Keratinocyte (primary cell): ENCODE results near the gene NEBL. TPM values are rescaled to one million over a fixed set of nuclear protein-coding genes. Genes with fewer than 3 reads are reported as not detected.

Experiments
- DNase-seq: peaks from one replicate; pipeline ENCODE4 v3.0.0-alpha.2; 2011; ENCODE audit warnings: low read depth, missing footprints, low spot score
- FAIRE-seq: peaks from 2 replicates; lab custom pipeline; 2011; peaks lifted over from hg19 to GRCh38; lab: Jason Lieb, UNC
- H2AFZ ChIP-seq: 2 replicates; pipeline ENCODE4 v1.6.0; 2012; ENCODE audit warnings: low read length, control low read depth, inconsistent platforms; ENCODE audit not compliant: control insufficient read depth
- H3K27ac ChIP-seq: 2 replicates; pipeline ENCODE4 v1.5.1; 2011; ENCODE audit warnings: low read length; ENCODE audit not compliant: control insufficient read depth, insufficient read depth
- H3K27me3 ChIP-seq: 3 replicates; pipeline ENCODE4 v1.6.0; 2011; ENCODE audit warnings: low read length; ENCODE audit not compliant: control insufficient read depth, insufficient read depth; ENCODE audit errors: extremely low read depth
- H3K36me3 ChIP-seq, 2 experiments: 2 replicates in 1 of 2; 3 replicates in 1 of 2; pipeline ENCODE4 v1.5.1; 2011; ENCODE audit warnings: low read length in 2 of 2, mild to moderate bottlenecking in 1 of 2; ENCODE audit not compliant: control insufficient read depth in 2 of 2, insufficient read depth in 2 of 2; ENCODE audit errors: extremely low read depth in 1 of 2
- H3K4me1 ChIP-seq: 3 replicates; pipeline ENCODE4 v1.5.1; 2011; ENCODE audit warnings: low read length; ENCODE audit not compliant: control insufficient read depth, insufficient read depth; ENCODE audit errors: extremely low read depth
- H3K4me2 ChIP-seq: 3 replicates; pipeline ENCODE4 v1.6.0; 2011; ENCODE audit warnings: low read depth, low read length; ENCODE audit not compliant: control insufficient read depth, insufficient read depth; ENCODE audit errors: extremely low read depth
- H3K4me3 ChIP-seq, 3 experiments: fragments of 200-600 bp in 1 of 3; sonication (generic) in 1 of 3; 2 replicates in 2 of 3; 3 replicates in 1 of 3; pipeline ENCODE4 v1.5.1; 2011 to 2016; ENCODE audit warnings: low read length in 3 of 3, mild to moderate bottlenecking in 3 of 3, control low read depth in 2 of 3, inconsistent platforms in 1 of 3, low read depth in 1 of 3, mixed read lengths in 1 of 3, mixed run types in 1 of 3, moderate library complexity in 1 of 3; ENCODE audit not compliant: control insufficient read depth in 2 of 3, insufficient read depth in 2 of 3; ENCODE audit errors: extremely low read depth in 1 of 3
- H3K79me2 ChIP-seq: 2 replicates; pipeline ENCODE4 v1.6.0; 2012; ENCODE audit warnings: low read length; ENCODE audit not compliant: control insufficient read depth, insufficient read depth
- H3K9ac ChIP-seq: 3 replicates; pipeline ENCODE4 v1.6.0; 2011; ENCODE audit warnings: low read length; ENCODE audit not compliant: control insufficient read depth, insufficient read depth; ENCODE audit errors: extremely low read depth
- H3K9me1 ChIP-seq: 3 replicates; pipeline ENCODE4 v1.6.0; 2011; ENCODE audit warnings: low read length; ENCODE audit not compliant: control insufficient read depth, insufficient read depth; ENCODE audit errors: extremely low read depth
- H3K9me3 ChIP-seq: 2 replicates; pipeline ENCODE4 v1.5.1; 2012; ENCODE audit warnings: low read depth, low read length; ENCODE audit not compliant: control insufficient read depth
- H4K20me1 ChIP-seq: 3 replicates; pipeline ENCODE4 v1.6.0; 2011; ENCODE audit warnings: low read length; ENCODE audit not compliant: control insufficient read depth, insufficient read depth; ENCODE audit errors: extremely low read depth
- EZH2 ChIP-seq: IDR thresholded peaks from one replicate; pipeline ENCODE4 v1.6.1; 2012; ENCODE audit warnings: inconsistent platforms, mild to moderate bottlenecking, low read length, moderate library complexity
- dilution Hi-C: fragments of 300-500 bp; cut with MboI; formaldehyde crosslinking; loops from one replicate; pipeline ENCODE4 v1.7.0; 2020; ENCODE audit warnings: low sequenced_read_pairs; ENCODE audit not compliant: extremely low pct_ligation_motif_present
- polyA plus RNA-seq, 5 experiments: library from polyadenylated mRNA; depleted of rRNA in 3 of 5; stranded (reverse) in 3 of 5; stranded (forward) in 1 of 5; unstranded in 1 of 5; fragments of >200 nt; gene quantifications; 1 replicate in 1 of 5; 2 replicates in 3 of 5; 3 replicates in 1 of 5; pipeline versions ENCODE4 v1.2.1 to v1.2.3, GENCODE V29; 2011 to 2012; ENCODE audit warnings: missing spikeins in 2 of 5, low read depth in 1 of 5, low replicate concordance in 1 of 5
- TF ChIP-seq, protein P1 (sequence below), 3 experiments: IDR thresholded peaks in 1 of 3; conservative IDR thresholded peaks in 1 of 3; optimal IDR thresholded peaks in 1 of 3; 2 replicates in 2 of 3; 3 replicates in 1 of 3; pipeline versions ENCODE3 to v1.5.1; 2011; ENCODE audit warnings: low read length in 3 of 3, mild to moderate bottlenecking in 3 of 3, moderate library complexity in 2 of 3, control low read depth in 1 of 3, inconsistent platforms in 1 of 3; ENCODE audit not compliant: insufficient read depth in 2 of 3; ENCODE audit errors: extremely low read depth in 1 of 3

Gene NEBL
- polyA plus RNA-seq, 1 donor (not counting 4 experiments of a cell fraction or from before 2014, with no cell fraction given) = 4.5 TPM

DNA sequence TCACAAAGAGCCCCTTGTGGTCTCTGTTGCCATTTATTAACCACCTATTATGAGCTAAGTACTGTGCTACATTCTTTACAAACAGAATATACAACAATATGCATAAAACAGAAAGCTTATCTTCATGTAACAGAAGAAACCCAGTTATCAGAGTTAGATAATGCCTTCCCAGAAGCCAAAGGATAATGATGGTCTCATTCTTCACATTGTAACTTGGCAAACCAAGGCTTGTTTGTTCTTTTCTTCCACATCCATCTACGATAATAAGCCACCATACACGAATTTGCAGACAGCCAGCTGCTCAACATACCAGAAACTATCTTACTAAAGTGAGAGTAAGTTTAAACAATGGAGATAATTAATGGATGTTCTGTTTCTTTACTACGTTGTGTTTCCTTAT, 127.6 kb downstream of the NEBL start:
- TF ChIP-seq, protein P1, sequence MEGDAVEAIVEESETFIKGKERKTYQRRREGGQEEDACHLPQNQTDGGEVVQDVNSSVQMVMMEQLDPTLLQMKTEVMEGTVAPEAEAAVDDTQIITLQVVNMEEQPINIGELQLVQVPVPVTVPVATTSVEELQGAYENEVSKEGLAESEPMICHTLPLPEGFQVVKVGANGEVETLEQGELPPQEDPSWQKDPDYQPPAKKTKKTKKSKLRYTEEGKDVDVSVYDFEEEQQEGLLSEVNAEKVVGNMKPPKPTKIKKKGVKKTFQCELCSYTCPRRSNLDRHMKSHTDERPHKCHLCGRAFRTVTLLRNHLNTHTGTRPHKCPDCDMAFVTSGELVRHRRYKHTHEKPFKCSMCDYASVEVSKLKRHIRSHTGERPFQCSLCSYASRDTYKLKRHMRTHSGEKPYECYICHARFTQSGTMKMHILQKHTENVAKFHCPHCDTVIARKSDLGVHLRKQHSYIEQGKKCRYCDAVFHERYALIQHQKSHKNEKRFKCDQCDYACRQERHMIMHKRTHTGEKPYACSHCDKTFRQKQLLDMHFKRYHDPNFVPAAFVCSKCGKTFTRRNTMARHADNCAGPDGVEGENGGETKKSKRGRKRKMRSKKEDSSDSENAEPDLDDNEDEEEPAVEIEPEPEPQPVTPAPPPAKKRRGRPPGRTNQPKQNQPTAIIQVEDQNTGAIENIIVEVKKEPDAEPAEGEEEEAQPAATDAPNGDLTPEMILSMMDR (optimal IDR thresholded peaks at IDR 0.05 in 1 of 3, IDR thresholded peaks at IDR 0.05 in 1 of 3, conservative IDR thresholded peaks at IDR 0.05 in 1 of 3; ENCODE audit: extremely low read depth in 1 of 3, insufficient read depth in 2 of 3, low read length in 3 of 3) = no peak
- TF ChIP-seq EZH2 = no peak
- Histone ChIP-seq H3K4me2 (no peak overlapping the region), H3K4me3 (no peak overlapping the region), H2AFZ (no peak overlapping the region), H4K20me1 (no peaks in the 10 kb centered on the region), H3K79me2 (no peaks in the 10 kb centered on the region), H3K9me1 (no peaks in the 10 kb centered on the region), H3K27me3 (no peaks in the 10 kb centered on the region), H3K27ac (no peak overlapping the region), H3K4me1 (peaks cover 4% of the 10 kb centered on the region), H3K9me3 (no peaks in the 10 kb centered on the region), H3K36me3 (no peaks in the 10 kb centered on the region), H3K9ac (no peak overlapping the region)
- dilution Hi-C loops = no loop called here
- FAIRE-seq (no peak), DNase-seq (no peak)

- no peak overlapping the region for H3K27ac ChIP-seq
- dilution Hi-C loops = no loop called here
- no peak overlapping the region for H2AFZ ChIP-seq
- TF ChIP-seq, protein P1 (optimal IDR thresholded peaks at IDR 0.05 in 1 of 3, IDR thresholded peaks at IDR 0.05 in 1 of 3, conservative IDR thresholded peaks at IDR 0.05 in 1 of 3; ENCODE audit: extremely low read depth in 1 of 3, insufficient read depth in 2 of 3, low read length in 3 of 3) = peak in 1 of 3 experiments; percentile 12
- TF ChIP-seq EZH2 = no peak
- no peaks in the 10 kb centered on the region for H3K36me3 ChIP-seq
- no peak overlapping the region for H3K4me3 ChIP-seq
- no peaks in the 10 kb centered on the region for H3K9me1 ChIP-seq
- H3K9me3 ChIP-seq = no peaks in the 10 kb centered on the region
- DNase-seq (no peak), FAIRE-seq (no peak)
- H3K9ac ChIP-seq = no peak overlapping the region
- no peaks in the 10 kb centered on the region for H3K27me3 ChIP-seq
- no peak overlapping the region for H3K4me2 ChIP-seq
- peaks cover 4% of the 10 kb centered on the region for H3K4me1 ChIP-seq
- no peaks in the 10 kb centered on the region for H3K79me2 ChIP-seq
- H4K20me1 ChIP-seq = no peaks in the 10 kb centered on the region
Observed at GRCh38 chr10:20768843-20769242, 128.3 kb downstream of the NEBL start.
